Glutamatergic neuron (in vitro differentiated cells): ENCODE measurements around the gene NKX1-1. TPM values are rescaled to one million over a fixed set of nuclear protein-coding genes. Genes with fewer than 3 reads are reported as not detected.

Source experiments
- DNase-seq: peaks from one replicate; pipeline ENCODE4 v3.0.0; 2022
- H3K27ac Mint-ChIP-seq: one replicate; pipeline ENCODE4 v1.8.0; 2020; ENCODE audit warnings: mild to moderate bottlenecking, mixed read lengths, inconsistent platforms; ENCODE audit not compliant: unreplicated experiment
- H3K27me3 Mint-ChIP-seq: one replicate; pipeline ENCODE4 v1.8.0; 2020; ENCODE audit warnings: mild to moderate bottlenecking, moderate library complexity, mixed read lengths, inconsistent platforms; ENCODE audit not compliant: unreplicated experiment
- H3K36me3 Mint-ChIP-seq: one replicate; pipeline ENCODE4 v1.8.0; 2020; ENCODE audit warnings: mild to moderate bottlenecking, mixed read lengths, inconsistent platforms; ENCODE audit not compliant: unreplicated experiment
- H3K4me1 Mint-ChIP-seq: one replicate; pipeline ENCODE4 v1.8.0; 2020; ENCODE audit warnings: mild to moderate bottlenecking, low read depth, mixed read lengths, inconsistent platforms; ENCODE audit not compliant: unreplicated experiment
- H3K4me3 Mint-ChIP-seq: one replicate; pipeline ENCODE4 v1.8.0; 2020; ENCODE audit warnings: mild to moderate bottlenecking, mixed read lengths, inconsistent platforms; ENCODE audit not compliant: unreplicated experiment
- H3K9me3 Mint-ChIP-seq: one replicate; pipeline ENCODE4 v1.8.0; 2020; ENCODE audit warnings: mild to moderate bottlenecking, moderate library complexity, mixed read lengths, inconsistent platforms; ENCODE audit not compliant: unreplicated experiment
- total RNA-seq: library from RNA; stranded (reverse); fragmentation: NEBNext Ultra II Directional; extraction: Animal tissue kit (Norgen Biotek cat#: 25700); gene quantifications from one replicate; pipeline ENCODE4 v1.2.1, GENCODE V29; 2021; ENCODE audit not compliant: unreplicated experiment
- TF ChIP-seq, protein P1 (sequence below): fragments of 200-600 bp; sonication (generic); IDR thresholded peaks from one replicate; pipeline ENCODE4 v1.5.0; 2021; ENCODE audit not compliant: partially characterized antibody, unreplicated experiment

Gene NKX1-1
- total RNA-seq, 1 donor from 2014 or later: not detected

DNA sequence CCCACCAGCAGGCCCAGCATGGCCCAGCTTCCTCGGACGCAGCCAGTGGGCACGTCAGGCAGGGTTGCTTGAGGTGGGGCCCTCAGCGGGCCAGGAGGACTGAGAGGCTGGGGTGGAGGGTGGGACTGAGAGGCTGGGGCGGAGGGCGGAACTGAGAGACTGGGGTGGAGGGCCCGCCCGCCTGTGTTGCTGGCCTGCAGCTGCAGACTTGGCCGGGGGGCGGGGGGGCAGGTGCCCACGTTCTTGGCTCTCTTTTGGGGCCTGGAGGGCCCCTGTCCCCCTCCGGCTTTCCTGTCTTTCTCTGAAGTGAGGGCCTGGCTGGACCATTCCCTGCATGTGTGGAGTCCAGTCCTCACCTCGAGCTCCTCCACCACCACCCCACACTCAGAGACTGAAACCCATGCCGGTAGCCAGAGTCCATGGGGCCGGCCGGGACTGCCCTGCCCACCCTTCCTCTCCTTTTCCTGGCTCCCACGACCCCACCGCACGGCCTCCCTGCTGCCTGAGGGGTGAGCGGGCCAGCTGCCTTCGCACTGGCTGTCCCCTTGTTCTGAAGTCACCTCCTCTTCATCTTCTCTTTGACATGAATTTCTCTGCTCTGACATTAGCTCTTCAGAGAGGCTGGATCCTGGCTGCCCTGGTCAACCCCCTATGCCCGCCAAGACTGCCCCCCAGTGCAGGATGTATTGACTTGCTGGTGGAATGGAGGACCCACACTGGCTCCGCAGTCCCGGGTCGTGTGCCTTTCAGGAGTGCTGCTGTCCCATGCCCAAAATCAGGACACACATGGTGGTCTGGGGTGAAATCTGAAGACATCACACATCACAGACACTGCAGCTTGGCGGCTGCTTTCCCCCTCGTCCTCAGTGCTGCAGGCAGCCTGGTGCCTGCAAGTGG is 10.1 kb upstream of the NKX1-1 start:
- peak; percentile 18 for DNase-seq
- H3K36me3 Mint-ChIP-seq: no peaks in the 10 kb centered on the region
- H3K4me3 Mint-ChIP-seq: no peak overlapping the region
- H3K27ac Mint-ChIP-seq: no peak overlapping the region
- H3K4me1 Mint-ChIP-seq: peaks cover 7% of the 10 kb centered on the region
- TF ChIP-seq, protein P1, sequence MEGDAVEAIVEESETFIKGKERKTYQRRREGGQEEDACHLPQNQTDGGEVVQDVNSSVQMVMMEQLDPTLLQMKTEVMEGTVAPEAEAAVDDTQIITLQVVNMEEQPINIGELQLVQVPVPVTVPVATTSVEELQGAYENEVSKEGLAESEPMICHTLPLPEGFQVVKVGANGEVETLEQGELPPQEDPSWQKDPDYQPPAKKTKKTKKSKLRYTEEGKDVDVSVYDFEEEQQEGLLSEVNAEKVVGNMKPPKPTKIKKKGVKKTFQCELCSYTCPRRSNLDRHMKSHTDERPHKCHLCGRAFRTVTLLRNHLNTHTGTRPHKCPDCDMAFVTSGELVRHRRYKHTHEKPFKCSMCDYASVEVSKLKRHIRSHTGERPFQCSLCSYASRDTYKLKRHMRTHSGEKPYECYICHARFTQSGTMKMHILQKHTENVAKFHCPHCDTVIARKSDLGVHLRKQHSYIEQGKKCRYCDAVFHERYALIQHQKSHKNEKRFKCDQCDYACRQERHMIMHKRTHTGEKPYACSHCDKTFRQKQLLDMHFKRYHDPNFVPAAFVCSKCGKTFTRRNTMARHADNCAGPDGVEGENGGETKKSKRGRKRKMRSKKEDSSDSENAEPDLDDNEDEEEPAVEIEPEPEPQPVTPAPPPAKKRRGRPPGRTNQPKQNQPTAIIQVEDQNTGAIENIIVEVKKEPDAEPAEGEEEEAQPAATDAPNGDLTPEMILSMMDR: no peak
- peaks cover 15% of the 10 kb centered on the region for H3K9me3 Mint-ChIP-seq
- H3K27me3 Mint-ChIP-seq: peaks cover 21% of the 10 kb centered on the region

DNA sequence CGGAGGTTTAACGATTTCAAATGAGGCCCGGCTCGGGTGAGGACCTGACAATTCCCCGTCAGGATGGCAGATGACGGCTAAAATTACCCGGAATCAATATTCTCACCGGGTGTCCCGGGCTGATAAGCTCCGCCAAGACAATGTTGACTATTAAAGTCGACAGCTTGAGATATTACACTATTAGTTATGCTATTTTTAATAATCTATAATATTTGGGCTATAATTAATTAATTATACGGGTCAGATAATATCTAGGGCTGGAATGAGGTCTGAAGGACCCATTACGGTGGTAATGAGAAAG is 9.4 kb upstream of the NKX1-1 start:
- Mint-ChIP-seq H3K36me3 (no peaks in the 10 kb centered on the region), H3K4me1 (peaks cover 7% of the 10 kb centered on the region), H3K9me3 (peaks cover 15% of the 10 kb centered on the region), H3K27me3 (peaks cover 23% of the 10 kb centered on the region), H3K4me3 (peak overlapping the region; percentile 48), H3K27ac (peak overlapping the region; percentile 18)
- TF ChIP-seq, protein P1: no peak
- peak; percentile 19 for DNase-seq

GRCh38 chr4:1414831-1415680 is 8.8 kb upstream of the NKX1-1 start:
- peak; percentile 42 for DNase-seq
- H3K27ac Mint-ChIP-seq: peak overlapping the region; percentile 18
- H3K4me1 Mint-ChIP-seq: peaks cover 7% of the 10 kb centered on the region
- H3K27me3 Mint-ChIP-seq: peaks cover 24% of the 10 kb centered on the region
- H3K4me3 Mint-ChIP-seq: peak overlapping the region; percentile 48
- TF ChIP-seq, protein P1: no peak
- no peaks in the 10 kb centered on the region for H3K36me3 Mint-ChIP-seq
- H3K9me3 Mint-ChIP-seq: peaks cover 12% of the 10 kb centered on the region

DNA sequence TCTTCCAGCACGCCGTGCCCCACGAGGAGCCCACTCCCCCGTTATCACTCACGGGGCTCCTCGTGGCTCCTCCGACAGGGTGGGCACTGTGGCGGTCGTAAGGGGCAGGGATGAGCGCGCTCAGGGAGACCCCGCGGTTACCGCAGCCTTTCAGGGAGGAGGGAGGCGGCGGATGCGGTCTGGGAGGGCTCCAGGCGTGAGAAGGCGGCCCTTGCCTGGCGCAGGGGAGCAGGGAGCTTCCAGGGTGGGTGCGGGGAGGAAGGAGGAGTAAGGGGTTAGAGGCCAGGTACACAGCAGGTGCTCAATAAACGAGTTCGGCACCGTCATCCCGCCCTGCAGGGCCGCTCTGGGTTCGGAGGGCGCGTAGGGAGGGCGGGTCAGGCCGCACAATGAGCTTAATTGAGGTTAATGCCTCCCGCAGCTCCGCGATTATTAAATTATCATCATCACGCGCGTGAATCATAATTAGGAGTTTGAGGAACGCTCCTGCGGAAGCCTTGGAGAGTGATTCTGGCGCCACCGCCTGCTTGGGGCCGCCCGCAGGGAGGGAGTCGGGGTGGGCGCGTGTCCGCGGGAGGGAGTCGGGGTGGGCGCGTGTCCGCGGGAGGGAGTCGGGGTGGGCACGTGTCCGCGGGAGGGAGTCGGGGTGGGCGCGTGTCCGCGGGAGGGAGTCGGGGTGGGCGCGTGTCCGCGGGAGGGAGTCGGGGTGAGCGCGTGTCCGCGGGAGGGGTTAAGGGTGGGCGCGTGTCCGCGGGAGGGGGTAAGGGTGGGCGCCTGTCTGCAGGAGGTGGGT is 7.6 kb upstream of the NKX1-1 start:
- H3K36me3 Mint-ChIP-seq: no peaks in the 10 kb centered on the region
- H3K27ac Mint-ChIP-seq: no peak overlapping the region
- peaks cover 12% of the 10 kb centered on the region for H3K9me3 Mint-ChIP-seq
- H3K27me3 Mint-ChIP-seq: peaks cover 31% of the 10 kb centered on the region
- TF ChIP-seq, protein P1: no peak
- peak; percentile 21 for DNase-seq
- H3K4me1 Mint-ChIP-seq: peaks cover 7% of the 10 kb centered on the region
- H3K4me3 Mint-ChIP-seq: no peak overlapping the region
